Left ventricle myocardium inferior (tissue), 1 donor: ENCODE measurements around the gene HMG20A. TPM values are rescaled to one million over a fixed set of nuclear protein-coding genes. Genes with fewer than 3 reads are reported as not detected.

Experiments used
- DNase-seq: peaks from one replicate; pipeline ENCODE4 v3.0.0-alpha.2; 2020
- H3K27ac ChIP-seq: fragments of 200-600 bp; replicated peaks from 2 replicates; pipeline ENCODE4 v1.8.0; 2021
- H3K27me3 ChIP-seq: fragments of 200-600 bp; 2 replicates; pipeline ENCODE4 v1.8.0; 2021; ENCODE audit warnings: low read depth
- H3K36me3 ChIP-seq: fragments of 200-600 bp; 2 replicates; pipeline ENCODE4 v1.8.0; 2021
- H3K4me1 ChIP-seq: fragments of 200-600 bp; 2 replicates; pipeline ENCODE4 v1.8.0; 2021
- H3K4me3 ChIP-seq: fragments of 200-600 bp; 2 replicates; pipeline ENCODE4 v1.8.0; 2021; ENCODE audit warnings: mild to moderate bottlenecking, moderate library complexity
- H3K9me3 ChIP-seq: fragments of 200-600 bp; replicated peaks from 2 replicates; pipeline ENCODE4 v1.8.0; 2021
- CTCF ChIP-seq: fragments of 200-600 bp; IDR thresholded peaks from 2 replicates; pipeline ENCODE4 v1.8.0; 2021; ENCODE audit warnings: antibody characterized with exemption, mild to moderate bottlenecking, borderline replicate concordance
- intact Hi-C: fragments of 100-400 bp; cut with micrococcal nuclease; formaldehyde crosslinking; loops from one replicate; pipeline ENCODE4 v1.11.0; 2022
- total RNA-seq: library from RNA; stranded (reverse); fragmentation: NEBNext Ultra II Directional; extraction: Animal tissue kit (Norgen Biotek cat#: 25700); gene quantifications from one replicate; pipeline ENCODE4 v1.2.1, GENCODE V29; 2021
- donor health status: DM: no; HTN: yes; CAD: no; lungs with severe emphysema.

Gene HMG20A
- total RNA-seq, 1 donor from 2014 or later, result 30.5 TPM

GRCh38 chr15:77483425-77484140 is 62.9 kb downstream of the HMG20A start:
- no peaks in the 10 kb centered on the region for H3K9me3 ChIP-seq
- peaks cover 76% of the 10 kb centered on the region for H3K4me1 ChIP-seq
- H3K4me3 ChIP-seq, result no peak overlapping the region
- TF ChIP-seq CTCF, result no peak
- H3K27me3 ChIP-seq, result no peaks in the 10 kb centered on the region
- H3K36me3 ChIP-seq, result peaks cover 36% of the 10 kb centered on the region
- intact Hi-C loops, result no loop called here
- peak overlapping the region; percentile 83 for H3K27ac ChIP-seq
- no peak for DNase-seq

DNA sequence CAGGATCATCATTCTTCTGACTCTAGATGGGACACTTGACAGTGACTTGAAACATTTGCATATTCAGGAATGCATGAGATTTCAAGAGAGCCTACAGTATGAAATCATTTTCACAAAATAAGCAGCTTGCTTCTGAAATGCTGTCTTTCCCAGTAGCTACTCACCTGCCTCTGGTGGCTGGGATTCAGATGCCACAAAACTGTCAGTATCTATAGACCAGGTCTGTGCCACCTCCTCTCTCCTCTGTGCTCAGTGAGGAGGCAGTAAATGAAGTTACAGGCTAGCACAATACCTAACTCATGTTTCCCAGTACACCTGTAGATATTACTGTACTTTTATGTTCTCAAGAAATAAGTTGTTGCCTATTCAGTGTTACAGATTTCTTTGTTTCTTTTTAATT is 64.3 kb downstream of the HMG20A start:
- TF ChIP-seq CTCF, result no peak
- DNase-seq, result no peak
- no peaks in the 10 kb centered on the region for H3K27me3 ChIP-seq
- peak overlapping the region; percentile 83 for H3K27ac ChIP-seq
- peaks cover 81% of the 10 kb centered on the region for H3K4me1 ChIP-seq
- no peak overlapping the region for H3K4me3 ChIP-seq
- peaks cover 22% of the 10 kb centered on the region for H3K36me3 ChIP-seq
- no peaks in the 10 kb centered on the region for H3K9me3 ChIP-seq
- intact Hi-C loops, result no loop called here

DNA sequence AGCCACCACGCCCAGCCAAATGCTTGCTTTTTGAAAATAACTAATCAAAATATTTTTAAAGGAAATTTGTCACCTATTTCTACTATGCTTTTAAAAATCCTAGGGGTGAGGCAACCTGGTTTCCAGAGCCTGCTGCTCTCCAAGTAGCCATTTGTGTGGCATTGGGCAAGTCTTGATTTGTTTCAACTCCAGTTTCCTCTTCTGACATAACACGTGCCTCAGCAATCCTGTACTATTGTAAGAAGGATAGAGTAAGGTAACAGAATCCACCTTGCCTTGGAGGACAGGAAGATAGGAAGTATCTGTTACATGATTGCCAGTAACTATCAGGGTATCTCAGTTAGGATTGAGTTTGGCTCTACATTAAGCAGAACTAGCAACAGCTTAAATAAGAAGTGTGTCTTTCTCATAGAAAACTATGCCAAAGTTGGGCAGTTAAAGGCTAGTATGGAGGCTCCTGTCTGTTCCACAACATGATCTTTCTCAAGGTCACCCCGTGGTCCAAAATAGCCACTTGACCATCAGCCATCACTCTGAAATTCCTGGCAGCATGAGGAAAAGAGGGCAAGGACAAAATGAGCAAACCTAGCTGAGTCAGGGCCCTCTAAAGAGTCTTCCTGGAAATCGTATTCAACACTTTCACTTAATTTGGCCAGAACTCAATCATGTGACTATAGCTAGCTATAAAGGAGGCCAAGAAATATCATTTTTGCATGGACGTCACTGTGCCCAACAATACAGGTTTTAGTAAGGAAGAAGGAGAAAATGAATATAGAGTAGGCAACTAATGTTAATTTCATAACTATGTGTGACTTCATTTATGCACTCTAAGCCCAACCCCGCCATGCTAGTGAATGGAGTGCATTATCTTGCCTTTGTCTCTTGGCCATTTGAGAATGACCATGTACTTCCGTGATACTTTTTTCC is 66.1 kb downstream of the HMG20A start:
- no peak for DNase-seq
- no peaks in the 10 kb centered on the region for H3K9me3 ChIP-seq
- peak overlapping the region; percentile 83 for H3K27ac ChIP-seq
- no peaks in the 10 kb centered on the region for H3K27me3 ChIP-seq
- no peak for TF ChIP-seq CTCF
- H3K36me3 ChIP-seq, result peaks cover 19% of the 10 kb centered on the region
- H3K4me3 ChIP-seq, result no peak overlapping the region
- intact Hi-C loops, result no loop called here
- peaks cover 77% of the 10 kb centered on the region for H3K4me1 ChIP-seq

DNA sequence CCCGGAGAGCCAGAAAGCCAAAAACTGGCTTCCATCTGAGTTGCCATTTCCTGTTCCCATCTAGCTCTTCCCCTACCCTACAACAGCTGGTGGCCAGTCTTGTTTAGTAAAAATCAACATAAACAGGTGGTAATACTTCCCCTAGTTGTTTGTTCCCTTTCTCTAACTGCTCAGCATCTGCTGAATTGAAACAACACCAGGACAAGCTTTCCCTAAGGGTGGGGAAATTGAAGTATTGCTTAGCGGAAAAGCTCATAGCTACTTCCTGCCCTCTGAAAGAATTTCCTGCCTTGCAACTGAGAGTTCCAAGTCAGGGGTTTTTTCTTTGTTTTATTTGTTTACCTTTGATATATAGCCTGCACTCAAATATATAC is 66.8 kb downstream of the HMG20A start:
- Histone ChIP-seq H3K4me1 (peaks cover 77% of the 10 kb centered on the region), H3K4me3 (no peak overlapping the region), H3K36me3 (peaks cover 19% of the 10 kb centered on the region), H3K27me3 (no peaks in the 10 kb centered on the region), H3K27ac (peak overlapping the region; percentile 83), H3K9me3 (no peaks in the 10 kb centered on the region)
- no peak for TF ChIP-seq CTCF
- DNase-seq, result no peak
- intact Hi-C loops, result no loop called here

DNA sequence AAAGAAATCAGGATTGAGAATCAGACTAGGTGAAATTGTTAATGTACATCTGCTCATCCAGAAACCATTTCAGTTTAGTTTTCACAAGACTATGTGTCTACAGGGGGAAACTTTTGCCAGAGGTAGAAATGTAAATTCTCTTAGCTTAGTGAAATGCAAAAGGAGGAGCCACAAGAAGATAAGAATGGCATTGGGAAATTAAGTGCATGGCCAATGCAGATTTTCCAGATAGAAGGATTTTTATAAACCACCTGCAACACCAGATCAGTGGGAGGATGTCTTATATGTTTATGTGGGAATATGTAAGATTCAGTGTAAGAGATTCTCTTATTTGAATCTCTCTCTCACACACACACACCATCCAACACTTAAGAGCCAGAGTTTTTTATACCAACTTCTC is 67.2 kb downstream of the HMG20A start:
- no peaks in the 10 kb centered on the region for H3K9me3 ChIP-seq
- H3K36me3 ChIP-seq, result peaks cover 19% of the 10 kb centered on the region
- peak overlapping the region; percentile 83 for H3K27ac ChIP-seq
- no peak for TF ChIP-seq CTCF
- no peak for DNase-seq
- no peaks in the 10 kb centered on the region for H3K27me3 ChIP-seq
- H3K4me1 ChIP-seq, result peaks cover 77% of the 10 kb centered on the region
- no peak overlapping the region for H3K4me3 ChIP-seq
- intact Hi-C loops, result no loop called here
